HG03520 (cell line): Measurements from ENCODE around the gene TMEM43.

ENCODE experiments used
- ATAC-seq: cut with Tn5 transposase; IDR thresholded peaks from one replicate; pipeline ENCODE4 v1.9.1; 2021; ENCODE audit warnings: mild to moderate bottlenecking, moderate library complexity; ENCODE audit not compliant: unreplicated experiment

TMEM43 gene

DNA sequence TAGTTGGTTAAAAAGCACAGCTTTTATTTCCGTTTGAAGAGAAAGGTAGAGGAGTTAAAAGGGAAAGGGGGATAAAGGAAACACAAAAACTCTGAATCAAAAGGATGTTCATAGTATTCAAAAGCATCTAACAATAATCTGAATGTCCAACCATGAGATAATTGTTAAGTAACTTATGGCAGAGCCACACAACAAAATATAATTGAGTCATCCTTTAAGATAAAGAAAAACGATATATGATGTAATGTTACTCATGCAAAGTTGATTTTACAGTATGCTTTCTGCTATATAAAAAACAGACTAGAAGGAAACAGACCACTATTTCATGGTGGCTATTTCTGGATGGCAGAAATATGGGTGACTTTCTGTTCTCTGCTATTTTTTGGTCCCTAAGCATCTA is 49.6 kb downstream of the TMEM43 start:
- ATAC-seq: no peak

DNA sequence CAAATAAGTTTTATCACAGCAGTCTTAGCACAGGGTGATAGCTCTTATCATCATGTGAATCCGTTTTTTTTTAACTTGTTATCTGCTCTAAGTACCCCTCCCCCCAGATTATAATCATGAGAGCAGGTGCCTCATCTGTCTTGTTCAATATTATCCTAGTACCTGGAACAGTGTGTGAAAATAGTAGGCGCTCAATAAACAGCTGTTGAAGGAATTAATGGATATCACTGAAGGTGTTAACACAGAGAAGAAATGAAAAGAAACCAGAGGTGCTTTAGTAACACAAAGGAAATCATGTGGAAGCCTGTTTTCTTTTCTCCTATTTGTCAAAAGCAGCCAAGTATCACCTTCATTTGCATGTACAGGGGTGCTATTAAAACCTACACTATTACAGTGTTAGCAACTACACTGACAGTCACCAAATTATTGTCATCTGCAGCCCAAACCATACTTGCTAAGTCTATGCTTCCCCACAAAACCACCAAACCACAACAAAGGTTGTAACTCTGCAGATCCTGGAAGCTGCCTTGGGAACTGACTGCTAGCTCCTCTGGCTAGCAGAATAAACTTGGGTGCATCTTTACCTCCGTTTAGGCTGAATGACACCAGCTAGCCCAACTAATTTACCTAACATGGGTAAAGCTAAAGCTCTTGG is 50.7 kb downstream of the TMEM43 start:
- no peak for ATAC-seq

DNA sequence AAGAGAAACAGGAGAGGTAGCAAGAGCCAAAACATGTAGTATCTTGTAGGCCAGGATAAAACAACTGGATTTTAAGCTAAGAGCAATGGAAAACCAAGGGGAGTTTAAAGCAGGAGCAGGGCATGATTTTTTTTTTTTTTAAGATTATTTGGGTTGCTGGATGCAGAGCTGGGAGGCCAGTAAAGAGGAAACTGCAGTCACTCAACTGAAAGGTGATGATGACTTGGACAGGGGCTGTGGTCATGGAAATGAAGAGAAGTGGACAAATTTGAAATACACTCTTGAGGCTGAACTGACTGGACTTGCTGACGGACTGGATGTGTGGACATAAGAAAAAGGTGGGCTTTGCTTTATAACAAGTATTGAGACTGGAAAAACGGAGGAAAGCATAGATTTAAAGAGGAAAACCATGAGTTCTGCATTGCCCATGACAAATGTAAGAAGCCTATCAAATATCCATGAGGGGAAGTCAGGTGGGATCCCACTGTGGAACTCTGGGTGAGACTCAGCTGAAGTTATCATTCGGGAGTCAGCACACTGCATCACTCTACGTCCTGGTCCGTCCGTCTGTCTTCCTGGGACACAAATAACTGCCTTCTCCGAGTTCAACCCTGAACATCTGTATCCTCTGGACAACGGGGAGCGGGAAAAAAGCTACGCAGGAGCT is 52.9 kb downstream of the TMEM43 start:
- ATAC-seq: peak; percentile 2

DNA sequence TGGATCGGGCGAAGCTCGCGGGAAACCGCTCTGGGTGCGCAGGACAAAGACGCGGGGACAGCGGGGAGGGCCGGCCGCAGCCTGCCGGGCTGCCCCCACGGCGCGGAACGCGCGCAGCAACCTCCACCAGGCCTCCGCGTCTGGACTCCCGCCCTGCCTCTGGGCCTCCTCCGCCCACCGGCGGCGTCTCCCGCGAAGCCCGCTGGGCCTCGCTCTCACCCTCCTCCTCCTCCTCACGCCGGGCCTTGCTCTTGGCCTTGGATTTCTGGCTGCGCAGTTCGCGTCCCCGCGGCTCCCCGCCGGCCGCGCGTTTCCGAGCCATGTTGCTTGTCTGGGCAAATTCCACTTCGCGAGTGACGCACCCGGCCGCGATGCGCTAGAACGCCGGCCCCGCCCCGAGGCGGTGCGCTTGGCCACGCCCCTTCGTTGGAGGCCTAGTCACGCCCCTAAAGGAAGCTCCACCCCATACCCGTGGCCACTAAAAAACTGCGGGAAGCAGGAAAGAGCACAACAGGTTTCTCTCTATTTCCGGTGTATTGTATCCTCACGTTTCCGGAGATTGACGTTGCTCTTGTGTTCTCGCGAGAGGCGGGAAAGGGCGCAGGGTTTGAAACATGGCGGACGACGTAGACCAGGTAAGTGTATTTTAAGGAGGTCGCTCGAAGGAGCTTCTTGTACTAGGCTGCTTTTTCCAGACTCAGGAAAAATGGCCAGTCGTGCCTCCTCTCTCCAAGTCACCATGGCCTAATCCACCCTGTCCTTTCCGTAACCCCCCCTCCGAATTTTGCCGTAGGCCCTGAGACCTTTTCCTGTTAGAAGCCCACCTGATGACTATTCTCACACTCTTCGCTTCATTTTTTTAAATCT is 53.6 kb downstream of the TMEM43 start, which contains the start of the genes LSM3 and XPC:
LSM3 (plus strand) TSS at position 571 of the 867 bp plus-strand sequence; CDS start at position 615, 44 bp downstream.
XPC (minus strand) TSS at position 355 of the 867 bp plus-strand sequence; CDS start at position 322, 33 bp downstream.
- ATAC-seq: peak; percentile 83

DNA sequence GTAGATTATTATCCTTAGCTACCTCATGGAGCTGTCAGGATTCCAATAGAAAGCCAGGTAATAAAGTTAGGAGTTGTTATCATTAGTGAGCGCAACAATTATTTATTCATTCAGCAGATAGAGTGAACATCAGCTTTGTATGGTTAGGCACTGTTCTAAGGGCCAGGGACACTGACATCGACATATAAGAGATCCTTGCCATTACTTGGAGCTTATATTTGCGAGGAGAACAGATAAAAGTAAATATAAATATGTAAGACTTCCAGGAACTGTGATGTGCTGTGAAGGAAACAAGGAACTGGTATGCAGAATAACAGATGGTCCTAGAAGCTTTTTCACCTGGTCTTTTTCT is 54.2 kb downstream of the TMEM43 start:
- no peak for ATAC-seq

DNA sequence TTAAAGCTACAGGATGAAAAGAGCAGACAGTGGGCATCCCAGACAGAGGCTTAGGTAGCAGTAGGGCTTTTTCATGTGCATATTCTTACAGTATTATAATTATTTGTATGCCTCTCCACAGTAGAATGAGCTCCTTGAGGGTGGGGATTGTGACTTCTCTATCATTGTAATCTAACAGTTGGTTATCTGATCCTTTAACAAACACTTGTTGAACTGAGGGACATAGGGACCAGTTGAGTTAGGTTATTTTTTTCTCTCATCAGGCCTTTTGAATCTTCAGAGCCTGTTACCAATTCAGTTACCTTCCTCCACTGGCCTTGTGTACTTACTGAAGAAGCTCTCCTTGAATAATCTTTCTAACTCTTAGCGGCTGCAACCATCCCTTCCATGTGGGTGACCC is 54.9 kb downstream of the TMEM43 start:
- no peak for ATAC-seq

DNA sequence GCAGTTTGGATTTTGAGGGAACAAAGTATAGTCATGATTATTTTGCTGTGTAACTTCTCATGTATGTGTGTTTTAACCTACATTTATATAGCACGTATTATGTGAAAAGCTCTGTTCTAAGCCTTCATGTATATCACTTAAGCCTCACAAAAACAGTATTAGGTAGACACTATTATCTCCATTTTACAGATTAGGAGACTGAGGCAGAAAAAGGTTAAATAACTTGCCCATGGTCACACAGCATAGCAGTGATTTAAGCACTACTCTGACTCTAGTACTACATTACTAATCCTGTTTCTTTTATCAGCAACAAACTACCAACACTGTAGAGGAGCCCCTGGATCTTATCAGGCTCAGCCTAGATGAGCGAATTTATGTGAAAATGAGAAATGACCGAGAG is 56.4 kb downstream of the TMEM43 start:
- no peak for ATAC-seq

DNA sequence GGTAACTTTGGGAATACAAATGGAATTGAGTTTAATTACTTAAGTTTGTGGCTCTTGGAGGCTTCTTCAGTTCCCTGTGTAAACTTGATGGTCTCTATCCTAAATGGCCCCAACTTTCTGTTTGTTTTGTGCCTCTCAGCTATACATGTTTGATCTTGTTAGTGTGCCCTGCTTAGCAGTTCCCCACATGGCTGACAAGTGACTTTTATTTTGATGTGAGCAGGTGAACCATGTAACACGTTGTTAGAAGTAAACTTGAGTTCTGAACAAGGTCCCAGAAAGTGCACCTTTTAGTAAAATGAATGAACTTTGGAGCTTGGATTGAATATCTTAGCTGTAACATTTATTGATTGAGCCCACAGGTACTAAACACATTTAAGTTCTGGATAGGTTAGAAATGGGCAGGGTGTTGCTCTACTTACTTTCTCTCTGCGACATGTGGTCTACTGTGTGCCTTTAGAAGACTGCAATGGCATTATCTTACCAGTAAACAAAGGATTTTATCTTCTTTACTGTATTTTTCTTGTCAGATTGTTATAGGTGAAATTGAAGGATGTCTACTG is 58.2 kb downstream of the TMEM43 start:
- ATAC-seq: no peak

DNA sequence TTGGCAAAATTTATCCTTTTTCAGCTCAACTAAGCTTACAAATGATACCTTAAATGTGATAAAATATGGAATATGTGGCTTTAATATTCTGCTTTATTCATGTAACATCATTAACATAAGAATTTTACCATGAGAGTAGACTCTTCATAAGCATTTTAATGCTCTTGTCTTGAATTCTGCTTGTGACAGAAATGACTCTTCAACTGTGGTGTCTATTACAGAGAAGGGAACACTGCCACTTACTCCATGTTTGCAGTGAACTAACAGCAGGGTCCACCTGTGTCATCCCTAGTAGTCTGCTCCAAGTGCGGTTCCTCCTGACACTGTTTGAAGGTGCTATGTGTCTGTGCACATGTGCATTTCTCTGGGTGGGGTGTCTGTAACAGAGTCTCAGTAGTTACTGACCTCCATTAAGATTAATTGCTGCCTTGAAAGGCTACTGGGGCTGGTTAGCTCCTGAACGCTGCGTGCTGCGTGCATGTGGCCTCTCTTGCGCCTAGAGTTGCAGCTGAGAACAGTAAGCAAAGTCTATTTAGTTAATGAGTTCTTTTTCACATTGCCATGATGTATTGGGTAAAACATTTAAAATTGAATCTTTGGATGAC is 62.1 kb downstream of the TMEM43 start:
- no peak for ATAC-seq

DNA sequence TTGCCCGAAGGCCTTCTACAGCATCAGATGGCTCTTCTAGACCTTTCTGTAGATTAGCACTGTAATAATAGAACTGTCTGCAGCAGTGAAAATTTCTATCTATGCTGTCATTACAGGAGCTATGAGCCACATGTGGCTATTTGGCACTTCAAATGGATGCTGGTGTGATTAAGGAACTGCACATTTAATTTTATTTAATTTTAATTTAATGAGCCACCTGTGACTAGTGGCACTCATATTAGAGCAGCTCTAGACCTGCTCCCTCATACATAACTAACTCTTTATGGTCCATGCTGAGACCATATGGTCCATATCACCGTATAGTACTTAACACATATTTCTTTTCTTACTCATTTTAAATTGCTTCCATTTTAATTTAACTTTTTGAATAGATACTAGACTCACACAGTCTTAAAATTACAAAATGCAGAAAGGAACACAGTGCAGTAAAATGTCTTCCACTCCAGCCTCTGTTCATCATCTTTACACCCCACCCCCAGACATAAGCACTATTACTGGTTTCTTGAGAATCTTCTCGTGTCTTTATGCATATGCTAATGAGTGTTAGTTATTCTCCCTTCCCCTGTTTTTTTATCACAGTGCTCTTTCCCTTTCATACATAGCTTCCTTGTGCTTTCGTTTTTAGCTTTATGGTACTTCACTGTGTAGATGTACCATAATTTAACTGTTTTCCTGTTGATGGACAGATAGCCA is 63.3 kb downstream of the TMEM43 start:
- no peak for ATAC-seq
